Parathyroid adenoma (tissue), 2 donors: ENCODE results near the gene STX4.

Experiments
- H2AFZ ChIP-seq: fragments of 300-600 bp; sonication (generic); one replicate; pipeline ENCODE4 v1.7.0; 2017; ENCODE audit warnings: antibody characterized with exemption, mild to moderate bottlenecking
- H3K27ac ChIP-seq: fragments of 300-600 bp; sonication (generic); one replicate; pipeline ENCODE4 v1.7.0; 2017
- H3K27me3 ChIP-seq: fragments of 300-600 bp; sonication (generic); one replicate; pipeline ENCODE4 v1.7.0; 2017; ENCODE audit warnings: low read length; ENCODE audit not compliant: control insufficient read depth, insufficient read depth
- H3K36me3 ChIP-seq: fragments of 300-600 bp; sonication (generic); one replicate; pipeline ENCODE4 v1.7.0; 2017; ENCODE audit warnings: low read length; ENCODE audit not compliant: control insufficient read depth, insufficient read depth
- H3K4me1 ChIP-seq: fragments of 300-600 bp; sonication (generic); one replicate; pipeline ENCODE4 v1.7.0; 2017; ENCODE audit warnings: control low read depth
- H3K4me2 ChIP-seq: fragments of 300-600 bp; sonication (generic); one replicate; pipeline ENCODE4 v1.7.0; 2017; ENCODE audit warnings: low read length
- H3K4me3 ChIP-seq: fragments of 300-600 bp; sonication (generic); one replicate; pipeline ENCODE4 v1.7.0; 2017; ENCODE audit warnings: low read depth, low read length
- H3K79me2 ChIP-seq: fragments of 300-600 bp; sonication (generic); one replicate; pipeline ENCODE4 v1.7.0; 2017; ENCODE audit warnings: control low read depth
- H3K9ac ChIP-seq: fragments of 300-600 bp; sonication (generic); one replicate; pipeline ENCODE4 v1.7.0; 2017; ENCODE audit warnings: mild to moderate bottlenecking
- H3K9me3 ChIP-seq: fragments of 300-600 bp; sonication (generic); one replicate; pipeline ENCODE4 v1.7.0; 2017; ENCODE audit warnings: low read length; ENCODE audit not compliant: control insufficient read depth
- TF ChIP-seq, protein P1 (sequence below): fragments of 300-600 bp; sonication (generic); IDR thresholded peaks from one replicate; pipeline ENCODE4 v1.7.0; 2017; ENCODE audit warnings: antibody characterized with exemption, mild to moderate bottlenecking
- donor health status: primary hyperparathyroidism.

Gene STX4

GRCh38 chr16:31032736-31033708 lies at the start of gene STX4:
TSS of gene STX4 (plus strand) at chr16:31033558. CDS start at chr16:31033806, 248 bp downstream.
- Histone ChIP-seq H3K9ac (peak within 1 kb of the TSS; percentile 21), H3K79me2 (peaks cover 5% of the 10 kb centered on the region), H3K36me3 (no peaks in the 10 kb centered on the region), H3K4me2 (peak within 1 kb of the TSS; percentile 100), H3K4me3 (peak within 1 kb of the TSS; percentile 95), H2AFZ (peak within 1 kb of the TSS; percentile 98), H3K4me1 (peaks cover 9% of the 10 kb centered on the region), H3K27me3 (no peaks in the 10 kb centered on the region), H3K9me3 (no peaks in the 10 kb centered on the region), H3K27ac (peak within 1 kb of the TSS; percentile 91)
- TF ChIP-seq, protein P1, sequence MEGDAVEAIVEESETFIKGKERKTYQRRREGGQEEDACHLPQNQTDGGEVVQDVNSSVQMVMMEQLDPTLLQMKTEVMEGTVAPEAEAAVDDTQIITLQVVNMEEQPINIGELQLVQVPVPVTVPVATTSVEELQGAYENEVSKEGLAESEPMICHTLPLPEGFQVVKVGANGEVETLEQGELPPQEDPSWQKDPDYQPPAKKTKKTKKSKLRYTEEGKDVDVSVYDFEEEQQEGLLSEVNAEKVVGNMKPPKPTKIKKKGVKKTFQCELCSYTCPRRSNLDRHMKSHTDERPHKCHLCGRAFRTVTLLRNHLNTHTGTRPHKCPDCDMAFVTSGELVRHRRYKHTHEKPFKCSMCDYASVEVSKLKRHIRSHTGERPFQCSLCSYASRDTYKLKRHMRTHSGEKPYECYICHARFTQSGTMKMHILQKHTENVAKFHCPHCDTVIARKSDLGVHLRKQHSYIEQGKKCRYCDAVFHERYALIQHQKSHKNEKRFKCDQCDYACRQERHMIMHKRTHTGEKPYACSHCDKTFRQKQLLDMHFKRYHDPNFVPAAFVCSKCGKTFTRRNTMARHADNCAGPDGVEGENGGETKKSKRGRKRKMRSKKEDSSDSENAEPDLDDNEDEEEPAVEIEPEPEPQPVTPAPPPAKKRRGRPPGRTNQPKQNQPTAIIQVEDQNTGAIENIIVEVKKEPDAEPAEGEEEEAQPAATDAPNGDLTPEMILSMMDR: no peak

DNA sequence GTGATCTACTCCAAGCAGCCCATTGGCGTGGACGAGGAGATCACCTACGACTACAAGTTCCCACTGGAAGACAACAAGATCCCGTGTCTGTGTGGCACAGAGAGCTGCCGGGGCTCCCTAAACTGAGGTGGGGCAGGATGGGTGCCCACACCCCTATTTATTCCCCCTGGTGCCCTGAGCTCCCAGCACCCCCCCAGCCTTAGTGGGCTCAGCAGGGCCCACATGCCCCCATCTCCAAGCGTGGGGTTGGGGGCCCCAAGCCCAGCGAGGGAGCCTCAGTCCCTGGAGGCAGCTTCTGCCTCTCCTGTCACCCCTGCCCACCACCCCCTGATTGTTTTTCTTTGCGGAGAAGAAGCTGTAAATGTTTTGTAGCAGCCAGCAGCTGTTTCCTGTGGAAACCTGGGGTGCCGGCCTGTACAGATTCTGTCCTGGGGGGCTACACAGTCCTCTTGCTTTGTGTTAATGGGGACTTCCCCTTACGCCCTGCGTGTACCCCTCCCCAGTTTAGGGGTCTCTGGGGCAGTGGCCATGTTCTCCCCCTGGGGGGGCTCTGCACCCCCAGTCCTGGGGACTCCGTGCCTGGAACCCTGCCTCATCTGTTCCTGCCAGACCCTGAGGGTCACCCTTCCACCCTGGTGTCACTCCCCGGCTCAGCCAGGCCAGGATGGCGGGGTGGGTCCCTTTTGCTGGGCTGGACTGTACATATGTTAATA lies 49.3 kb upstream of the STX4 start:
- H2AFZ ChIP-seq: no peak overlapping the region

GRCh38 chr16:30984669-30985400 lies 48.5 kb upstream of the STX4 start, which contains the start of gene HSD3B7:
TSS of gene HSD3B7 (plus strand) at chr16:30985207. CDS start at chr16:30985659, 452 bp downstream.
- Histone ChIP-seq H3K27me3 (no peaks in the 10 kb centered on the region), H3K4me1 (peaks cover 4% of the 10 kb centered on the region), H3K27ac (no peak within 1 kb of the TSS), H3K79me2 (no peaks in the 10 kb centered on the region), H2AFZ (peak within 1 kb of the TSS; percentile 82), H3K36me3 (no peaks in the 10 kb centered on the region), H3K9ac (no peak within 1 kb of the TSS), H3K4me2 (peak within 1 kb of the TSS; percentile 74), H3K4me3 (peak within 1 kb of the TSS; percentile 52), H3K9me3 (no peaks in the 10 kb centered on the region)
- TF ChIP-seq, protein P1: peak; percentile 98

More for the DNA sequence above, 49.3 kb upstream of the STX4 start:
- H3K9me3 ChIP-seq: no peaks in the 10 kb centered on the region
- H3K79me2 ChIP-seq: no peaks in the 10 kb centered on the region
- H3K9ac ChIP-seq: no peak overlapping the region
- H3K4me2 ChIP-seq: no peak overlapping the region
- H3K27me3 ChIP-seq: no peaks in the 10 kb centered on the region
- TF ChIP-seq, protein P1: no peak
- H3K36me3 ChIP-seq: no peaks in the 10 kb centered on the region
- H3K4me1 ChIP-seq: peaks cover 4% of the 10 kb centered on the region
- H3K27ac ChIP-seq: no peak overlapping the region
- H3K4me3 ChIP-seq: no peak overlapping the region

GRCh38 chr16:30985401-30986128 lies 47.8 kb upstream of the STX4 start:
- Histone ChIP-seq H3K4me2 (peak overlapping the region; percentile 74), H3K79me2 (no peaks in the 10 kb centered on the region), H3K27me3 (no peaks in the 10 kb centered on the region), H2AFZ (peak overlapping the region; percentile 82), H3K4me1 (peaks cover 4% of the 10 kb centered on the region), H3K4me3 (peak overlapping the region; percentile 52), H3K9ac (no peak overlapping the region), H3K27ac (no peak overlapping the region), H3K36me3 (no peaks in the 10 kb centered on the region), H3K9me3 (no peaks in the 10 kb centered on the region)
- TF ChIP-seq, protein P1: no peak
